Measurements from ENCODE around the gene ERFE.

ERFE gene

DNA sequence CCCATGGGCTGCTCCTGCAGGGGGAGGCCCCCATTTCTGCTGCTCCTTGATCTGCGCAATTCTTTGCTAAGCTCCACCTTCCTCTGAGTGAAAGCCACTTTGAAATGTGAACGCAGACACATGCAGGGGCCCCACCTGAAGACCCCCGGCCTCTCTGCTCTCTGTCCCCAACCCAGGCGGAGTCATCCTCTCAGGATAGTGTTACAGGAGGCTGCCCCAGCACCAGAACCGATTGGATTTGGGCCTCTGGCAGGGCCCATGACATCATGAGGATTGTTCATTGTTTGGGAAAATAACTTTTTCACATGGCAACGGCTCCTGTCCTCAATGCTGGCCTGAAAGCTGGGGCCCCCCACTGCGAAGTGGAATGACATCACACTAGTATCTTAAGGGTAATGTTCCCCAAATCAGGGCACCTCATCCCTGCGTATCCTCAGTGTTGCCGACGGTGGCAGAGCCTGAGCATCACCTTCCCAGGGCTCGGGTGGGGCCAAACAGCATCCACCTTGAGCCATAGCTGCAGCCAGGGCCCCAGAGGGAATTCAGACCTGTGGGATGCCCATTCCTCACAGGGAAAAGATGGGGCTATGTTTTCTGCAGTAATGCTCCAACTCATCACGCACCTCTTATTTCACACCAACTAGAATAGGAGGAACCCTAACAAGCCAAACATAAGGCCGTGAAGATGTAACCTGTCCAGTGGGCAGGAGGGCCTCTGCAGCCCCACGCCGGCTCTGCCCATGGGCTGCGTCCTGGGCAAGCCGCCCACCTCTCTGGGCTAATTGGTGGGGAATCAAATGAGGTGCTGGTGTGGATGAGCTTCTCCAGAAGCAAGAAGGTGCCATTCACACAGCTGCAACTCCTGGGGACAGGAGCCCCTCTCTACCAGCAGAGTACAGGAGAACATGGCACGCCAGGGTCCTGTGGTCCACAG, 2.7 kb upstream of the ERFE start:
- no peak for DNase-seq

DNA sequence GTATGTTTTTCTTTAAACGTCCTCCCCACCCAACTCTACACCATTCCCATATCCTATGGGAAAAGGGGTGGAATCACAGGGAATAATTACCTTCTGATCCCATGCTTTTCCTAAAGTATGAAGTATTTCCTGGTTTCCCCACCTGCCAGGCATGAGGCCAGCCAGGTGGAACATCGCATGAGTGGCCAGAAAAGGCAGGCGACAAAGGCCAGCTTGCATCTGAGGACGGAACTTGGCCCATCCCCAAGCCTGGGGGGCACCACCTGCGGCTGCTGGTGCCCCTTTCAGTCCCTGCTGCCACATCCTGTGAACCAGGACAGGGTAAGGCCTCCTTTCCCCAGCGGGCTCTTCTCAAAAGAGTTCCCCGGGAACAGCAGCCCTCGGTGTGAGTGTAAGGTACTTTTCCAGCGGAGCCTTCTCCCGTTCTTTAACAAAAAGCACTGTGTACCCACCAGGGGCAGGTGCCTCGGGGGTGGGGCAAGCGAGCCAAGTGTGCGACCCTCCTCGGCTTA, 1.2 kb upstream of the ERFE start:
- no peak for DNase-seq

DNA sequence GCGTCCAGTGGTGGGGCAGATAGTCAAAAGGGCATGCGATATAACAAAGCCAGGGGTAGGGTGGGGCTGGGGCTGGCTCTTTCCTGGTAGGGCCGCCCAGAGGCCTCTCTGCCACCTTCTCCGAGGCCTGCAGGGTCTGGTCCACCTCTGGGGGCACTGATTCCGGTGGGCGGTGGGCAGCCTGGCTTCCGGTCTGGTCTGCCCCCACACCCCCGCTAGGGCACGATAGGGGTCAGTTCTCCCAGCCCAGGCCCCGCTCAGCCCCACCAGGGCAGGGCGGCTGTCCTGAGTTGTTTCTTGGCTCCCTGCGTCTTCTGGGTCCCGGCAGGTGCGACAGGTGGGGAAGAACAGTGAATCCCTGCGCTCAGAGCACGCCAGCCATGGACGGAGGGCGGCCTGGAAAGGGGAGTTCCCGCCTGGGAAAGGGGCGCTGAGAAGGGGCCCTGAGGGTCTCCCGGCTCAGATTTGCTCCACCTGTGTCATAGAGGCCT, 707 bp upstream of the ERFE start:
- no peak for DNase-seq

DNA sequence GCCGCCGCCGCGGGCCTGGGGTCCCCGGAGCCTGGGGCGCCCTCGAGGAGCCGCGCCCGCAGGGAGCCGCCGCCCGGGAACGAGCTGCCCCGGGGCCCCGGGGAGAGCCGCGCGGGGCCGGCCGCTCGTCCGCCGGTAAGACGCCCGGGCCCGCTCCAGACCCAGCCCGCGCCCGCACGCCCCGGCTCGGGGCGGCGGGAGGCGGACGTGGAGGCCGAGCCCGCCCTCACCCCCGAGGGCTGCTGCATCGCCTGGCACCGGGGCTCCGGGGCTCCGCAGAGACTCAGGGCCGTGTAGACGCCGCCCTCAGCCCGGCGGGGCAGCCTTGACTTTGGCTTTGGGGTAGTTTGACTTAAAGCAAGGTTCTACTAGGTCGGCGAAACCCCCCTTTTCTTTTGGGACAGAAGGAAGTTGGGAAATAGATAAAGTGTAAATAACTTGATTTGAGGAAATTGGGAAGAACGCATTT, 335 bp downstream of the ERFE start:
- DNase-seq = no peak

DNA sequence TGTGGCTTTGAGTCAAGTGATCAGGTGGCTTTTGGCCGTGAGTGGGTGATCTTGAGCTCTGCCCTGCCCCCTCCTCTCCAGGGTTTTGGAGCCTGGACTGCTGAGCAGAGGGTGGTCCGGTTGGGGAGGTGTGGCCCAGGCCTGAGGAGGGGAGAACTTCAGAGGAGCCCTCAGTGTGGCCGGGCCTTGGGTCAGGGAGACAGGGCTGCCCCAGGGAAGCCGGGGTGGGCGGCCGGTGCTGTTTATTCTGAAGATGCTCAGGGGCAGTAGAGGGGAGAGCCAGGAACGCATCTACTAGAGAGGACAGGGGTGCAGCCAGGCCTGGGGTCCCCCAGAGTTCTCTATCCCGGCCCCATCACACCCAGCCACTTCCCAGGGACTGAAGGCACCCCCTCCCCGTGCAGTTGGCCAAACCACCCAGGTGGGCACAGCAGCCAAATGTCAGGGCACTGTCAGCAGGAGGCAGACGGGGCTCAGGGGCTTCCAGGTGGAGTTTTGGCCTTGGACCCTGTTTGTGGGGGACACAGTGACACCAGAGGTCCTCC, 963 bp downstream of the ERFE start:
- no peak for DNase-seq

DNA sequence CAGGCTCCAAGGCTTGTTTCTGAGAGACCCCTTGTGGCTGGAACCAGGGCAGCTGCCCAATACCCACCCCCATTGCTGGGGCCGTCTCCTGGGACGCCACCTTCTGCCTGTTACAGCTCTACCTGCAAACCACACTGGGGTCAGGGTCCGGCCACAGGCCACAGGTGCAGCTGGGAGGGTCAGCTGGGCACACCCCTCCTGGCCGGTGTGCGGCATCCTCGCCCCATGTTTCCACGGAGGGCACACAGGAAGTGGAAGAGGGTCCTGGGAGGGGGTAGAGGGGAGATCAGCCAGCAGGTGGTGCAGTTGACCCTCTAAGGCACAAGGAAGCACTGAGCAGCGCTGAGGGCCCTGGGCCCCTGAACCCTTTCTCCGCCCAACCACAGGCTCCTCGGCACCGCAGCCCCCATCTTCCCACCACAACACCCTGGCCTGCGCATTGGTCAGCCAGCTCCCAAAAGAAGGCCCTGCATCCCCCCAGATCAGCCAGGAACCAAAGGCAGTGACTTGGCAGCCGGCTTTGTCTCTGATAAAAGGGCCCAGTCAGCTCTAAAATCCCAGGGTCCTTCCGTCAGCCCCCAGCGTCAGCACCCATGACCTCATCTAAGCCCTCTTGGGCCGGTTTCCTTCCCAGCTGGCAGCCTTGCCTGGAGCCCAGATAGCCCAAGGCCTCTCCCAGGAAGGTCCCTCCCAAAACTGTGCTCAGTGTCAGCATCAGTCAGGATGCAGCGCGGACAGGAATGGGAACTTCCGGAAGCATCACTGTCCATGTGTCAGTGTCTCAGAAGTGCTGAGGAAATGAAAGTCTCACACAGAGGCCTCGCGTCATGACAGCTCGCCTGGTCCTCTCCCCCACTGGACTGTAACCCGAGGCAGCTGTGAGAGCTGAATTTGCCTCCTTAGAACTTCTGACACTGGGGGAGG, 1.7 kb downstream of the ERFE start:
- no peak for DNase-seq

DNA sequence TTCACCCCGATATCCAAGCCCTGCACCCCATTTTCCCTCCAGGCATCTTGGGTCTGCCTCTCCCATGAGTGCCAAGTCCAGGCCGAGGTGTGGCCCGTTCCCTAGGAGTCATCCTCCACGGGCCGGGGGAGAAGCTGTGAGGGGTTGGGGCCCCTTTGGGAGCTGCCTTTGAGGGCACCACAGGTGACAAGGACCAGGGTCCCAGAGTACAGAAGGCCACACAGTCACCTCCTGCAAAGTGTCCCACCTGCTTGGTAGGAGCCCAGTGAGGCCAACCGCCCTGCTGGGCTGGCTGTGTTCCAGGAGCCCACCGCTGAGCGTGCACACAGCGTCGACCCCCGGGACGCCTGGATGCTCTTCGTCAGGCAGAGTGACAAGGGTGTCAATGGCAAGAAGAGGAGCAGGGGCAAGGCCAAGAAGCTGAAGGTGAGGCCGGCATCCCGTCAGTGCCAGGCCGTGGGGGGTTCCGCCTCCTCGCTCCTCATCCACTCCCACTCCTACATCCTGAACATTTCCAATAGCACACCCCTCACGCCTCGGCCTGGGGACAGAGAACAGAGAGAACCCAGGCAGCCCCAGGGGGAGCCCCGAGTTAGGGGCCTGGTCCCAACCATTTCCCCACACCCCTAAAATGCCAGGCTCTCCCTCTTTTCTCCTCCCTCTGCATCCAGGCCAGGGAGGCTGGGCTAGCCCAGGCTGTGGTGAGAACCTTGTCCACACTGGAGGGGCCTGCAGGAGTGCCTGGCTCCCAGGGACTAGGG, 2.7 kb downstream of the ERFE start:
- DNase-seq = no peak

DNA sequence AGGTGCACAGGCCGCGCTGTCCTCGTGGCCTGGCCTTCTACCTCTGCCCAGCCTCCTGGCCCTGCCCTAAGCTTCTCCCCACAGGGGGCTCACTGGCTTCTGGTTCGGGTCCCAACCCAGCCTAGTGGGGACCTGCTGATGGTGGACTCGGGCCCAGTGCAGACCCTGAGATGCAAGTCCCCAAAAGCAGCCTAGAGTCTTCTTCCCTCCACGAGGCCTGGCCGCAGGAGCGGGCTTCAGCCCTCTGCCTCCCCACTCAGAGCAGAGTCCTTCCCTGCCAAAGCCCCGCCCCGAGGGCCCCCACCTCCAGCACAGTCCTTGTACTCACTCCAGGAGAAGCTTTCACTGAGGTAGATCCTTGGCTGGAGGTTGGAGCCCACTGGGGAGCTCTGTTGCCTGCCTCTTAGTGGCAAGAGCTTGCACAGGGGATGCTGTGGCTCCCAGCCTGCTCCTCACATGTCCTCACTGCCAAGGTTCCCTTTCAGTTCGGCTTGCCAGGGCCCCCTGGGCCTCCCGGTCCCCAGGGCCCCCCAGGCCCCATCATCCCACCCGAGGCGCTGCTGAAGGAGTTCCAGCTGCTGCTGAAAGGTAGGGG, 3.6 kb downstream of the ERFE start:
- no peak for DNase-seq

DNA sequence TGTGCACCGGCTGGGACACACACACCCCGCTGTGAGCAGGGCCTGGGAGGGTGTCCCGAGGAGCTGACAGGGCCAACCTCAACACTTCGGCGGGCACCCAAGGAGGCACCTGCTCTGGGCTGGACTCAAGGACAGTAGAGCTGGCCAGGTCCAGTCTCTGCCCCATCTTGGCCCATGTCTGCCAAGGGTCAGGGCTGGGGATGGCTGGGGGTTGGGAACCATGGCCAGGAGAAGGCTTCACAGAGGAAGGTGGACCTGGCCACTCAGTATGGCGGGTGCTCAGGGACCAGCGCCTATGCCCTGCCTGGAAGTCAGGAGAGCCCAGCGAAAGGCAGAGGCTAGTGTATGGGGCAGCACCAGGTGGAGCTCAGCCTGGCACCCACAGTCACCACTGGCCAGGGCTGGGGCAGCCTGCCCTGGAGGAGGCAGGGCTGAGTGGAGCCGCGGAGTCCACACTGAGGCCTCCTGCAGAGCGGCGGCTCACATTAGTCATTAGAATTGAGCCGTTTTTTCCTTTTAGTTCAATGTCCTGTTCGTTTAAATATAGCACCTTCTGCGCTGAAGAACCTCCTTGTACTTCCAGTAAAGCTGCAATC, 4.2 kb downstream of the ERFE start:
- DNase-seq = no peak

DNA sequence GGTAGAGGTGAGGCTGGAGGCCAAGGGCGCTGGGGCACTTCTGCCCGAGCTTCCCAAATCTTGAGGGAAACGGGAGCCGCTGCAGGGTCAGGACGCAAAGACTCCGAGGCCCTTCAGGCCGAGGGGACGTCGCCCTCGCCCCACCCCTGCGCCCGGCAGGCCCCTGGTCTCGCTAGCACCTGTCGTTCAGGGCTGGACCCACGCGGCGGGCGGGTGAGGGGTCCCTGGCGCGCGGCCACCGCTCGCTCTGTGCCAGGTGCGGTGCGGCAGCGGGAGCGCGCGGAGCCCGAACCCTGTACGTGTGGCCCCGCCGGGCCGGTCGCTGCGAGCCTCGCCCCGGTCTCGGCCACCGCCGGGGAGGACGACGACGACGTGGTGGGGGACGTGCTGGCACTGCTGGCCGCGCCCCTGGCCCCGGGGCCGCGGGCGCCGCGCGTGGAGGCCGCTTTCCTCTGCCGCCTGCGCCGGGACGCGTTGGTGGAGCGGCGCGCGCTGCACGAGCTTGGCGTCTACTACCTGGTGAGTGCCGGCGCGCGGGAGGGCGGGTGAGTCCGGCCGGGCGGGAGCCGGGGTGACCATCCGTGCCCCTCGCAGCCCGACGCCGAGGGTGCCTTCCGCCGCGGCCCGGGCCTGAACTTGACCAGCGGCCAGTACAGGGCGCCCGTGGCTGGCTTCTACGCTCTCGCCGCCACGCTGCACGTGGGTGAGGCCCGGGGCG, 4.9 kb downstream of the ERFE start:
- DNase-seq = no peak

DNA sequence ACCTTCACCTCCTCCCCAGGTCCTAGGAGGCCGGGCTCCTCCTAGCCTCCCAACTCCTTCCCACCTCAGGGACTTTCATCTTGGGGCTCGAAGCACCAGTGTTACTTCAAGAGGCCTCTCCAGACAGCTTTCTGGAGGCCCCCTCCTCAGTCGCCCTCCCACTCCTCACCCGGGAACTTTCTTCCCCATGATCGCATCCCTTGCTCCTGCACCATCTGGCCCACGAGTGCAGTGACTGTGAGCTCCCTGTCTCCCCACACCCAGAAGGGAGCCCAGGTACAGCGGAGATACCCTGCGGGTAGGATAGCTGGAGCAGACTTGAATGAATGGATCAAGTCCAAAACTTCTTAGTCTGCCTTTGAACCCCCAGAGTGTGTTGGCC, 6.1 kb downstream of the ERFE start:
- no peak for DNase-seq

DNA sequence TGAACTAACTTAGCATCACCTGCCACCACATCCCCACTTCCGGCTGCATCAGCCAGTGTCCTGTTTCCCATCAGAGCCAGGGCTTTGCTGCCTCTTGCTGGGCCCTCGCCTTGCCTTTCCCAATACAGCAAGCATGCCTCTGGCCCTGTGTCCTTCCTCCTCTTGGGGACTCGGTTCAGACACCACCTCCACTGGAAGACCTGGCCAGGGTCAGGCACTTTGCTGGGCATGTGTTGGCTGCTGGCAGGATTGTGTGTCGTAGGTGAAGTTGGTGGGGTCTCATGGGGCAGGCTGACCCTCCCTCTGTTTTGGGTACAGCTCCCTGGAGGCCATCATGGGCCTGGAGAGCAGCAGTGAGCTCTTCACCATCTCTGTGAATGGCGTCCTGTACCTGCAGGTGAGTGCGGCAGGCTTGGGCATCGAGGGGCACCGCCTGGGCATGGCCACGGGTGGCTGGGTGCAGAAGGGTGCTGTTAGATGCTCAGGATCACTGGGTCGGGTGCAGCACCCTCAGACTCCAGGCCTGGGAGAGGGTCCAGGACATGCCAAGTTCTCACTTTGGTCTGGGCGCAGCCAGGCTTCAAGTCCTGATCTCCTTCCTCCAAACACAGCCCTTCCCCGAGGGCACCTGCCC, 6.6 kb downstream of the ERFE start:
- DNase-seq = no peak

DNA sequence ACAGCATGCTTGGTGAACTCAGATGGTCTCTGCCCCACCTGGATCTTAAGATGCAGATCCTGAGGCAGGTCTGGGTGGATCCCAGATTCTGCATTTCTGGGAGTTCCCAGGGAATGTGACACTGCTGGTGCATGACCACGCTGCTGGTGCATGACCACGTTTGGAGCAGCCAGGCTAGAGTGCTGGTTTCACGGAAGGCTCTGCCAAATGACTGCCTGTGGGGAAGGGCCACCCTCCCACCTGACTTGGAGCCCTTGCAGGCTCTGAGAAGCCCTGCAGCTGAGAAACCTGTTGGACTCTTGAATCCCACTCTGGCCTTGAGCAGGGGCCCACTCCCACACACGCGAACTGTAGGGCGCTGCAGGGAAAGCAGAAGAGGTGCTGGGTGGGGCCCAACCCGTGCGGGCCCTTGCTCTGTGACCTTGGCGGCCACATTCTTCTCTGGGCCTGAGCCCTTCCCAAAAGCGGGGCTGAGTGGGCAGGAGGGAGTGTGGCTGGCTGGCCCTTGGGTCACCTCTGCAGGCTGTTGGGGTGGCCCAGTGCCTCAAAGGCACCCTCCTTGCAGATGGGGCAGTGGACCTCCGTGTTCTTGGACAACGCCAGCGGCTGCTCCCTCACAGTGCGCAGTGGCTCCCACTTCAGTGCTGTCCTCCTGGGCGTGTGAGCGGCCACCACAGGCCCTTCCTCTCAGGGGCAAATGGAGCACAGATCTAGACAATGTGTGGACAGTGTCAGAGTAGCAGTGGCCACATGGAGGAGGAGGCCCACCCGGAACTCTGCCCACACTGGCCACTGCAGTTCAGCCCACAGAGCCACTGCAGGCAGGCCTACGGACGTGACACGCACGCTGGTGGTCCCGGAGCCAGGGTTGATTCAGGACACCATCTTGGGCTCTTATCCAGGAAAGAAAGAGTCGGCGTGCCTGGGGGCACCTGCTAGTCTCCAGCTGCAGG, 7.9 kb downstream of the ERFE start:
- no peak for DNase-seq

DNA sequence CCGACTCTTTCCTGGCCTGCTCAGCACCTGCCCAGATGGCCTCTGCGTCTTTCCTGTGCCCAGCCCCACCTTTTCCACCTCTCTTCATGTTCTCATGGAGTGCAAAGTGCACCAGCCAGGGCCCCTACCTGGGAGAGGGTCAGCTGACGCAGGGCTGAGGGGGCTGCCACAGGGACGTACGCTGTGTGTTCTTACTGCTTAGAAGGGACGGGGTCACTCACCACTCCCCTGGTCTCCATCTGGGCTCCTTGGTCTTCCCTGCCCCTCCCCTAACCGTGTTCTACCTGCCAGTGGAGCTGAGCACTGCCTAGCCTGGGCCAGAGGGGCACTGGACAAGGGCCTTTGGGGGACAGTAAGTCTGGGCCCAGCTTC, 8.6 kb downstream of the ERFE start:
- no peak for DNase-seq

DNA sequence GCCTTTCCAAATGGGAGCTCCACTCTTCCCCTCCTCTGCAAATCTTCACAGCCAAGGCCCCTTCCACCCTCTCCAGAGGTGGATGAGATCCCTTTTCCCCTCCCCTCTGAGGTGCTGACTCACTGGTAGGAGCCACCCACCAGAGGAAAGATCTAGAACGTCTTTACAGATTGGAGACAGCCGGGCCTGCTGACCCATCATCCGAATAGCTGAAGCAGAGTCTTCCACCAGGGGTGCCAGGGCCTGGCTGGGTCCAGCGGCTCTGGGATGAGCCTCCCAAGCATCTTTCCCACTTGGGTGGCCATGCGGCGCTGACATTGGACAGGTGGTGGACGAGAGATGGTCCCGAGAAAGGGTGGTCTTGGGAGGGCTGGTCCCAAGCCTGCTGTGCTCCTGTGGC, 9.0 kb downstream of the ERFE start:
- DNase-seq = no peak

DNA sequence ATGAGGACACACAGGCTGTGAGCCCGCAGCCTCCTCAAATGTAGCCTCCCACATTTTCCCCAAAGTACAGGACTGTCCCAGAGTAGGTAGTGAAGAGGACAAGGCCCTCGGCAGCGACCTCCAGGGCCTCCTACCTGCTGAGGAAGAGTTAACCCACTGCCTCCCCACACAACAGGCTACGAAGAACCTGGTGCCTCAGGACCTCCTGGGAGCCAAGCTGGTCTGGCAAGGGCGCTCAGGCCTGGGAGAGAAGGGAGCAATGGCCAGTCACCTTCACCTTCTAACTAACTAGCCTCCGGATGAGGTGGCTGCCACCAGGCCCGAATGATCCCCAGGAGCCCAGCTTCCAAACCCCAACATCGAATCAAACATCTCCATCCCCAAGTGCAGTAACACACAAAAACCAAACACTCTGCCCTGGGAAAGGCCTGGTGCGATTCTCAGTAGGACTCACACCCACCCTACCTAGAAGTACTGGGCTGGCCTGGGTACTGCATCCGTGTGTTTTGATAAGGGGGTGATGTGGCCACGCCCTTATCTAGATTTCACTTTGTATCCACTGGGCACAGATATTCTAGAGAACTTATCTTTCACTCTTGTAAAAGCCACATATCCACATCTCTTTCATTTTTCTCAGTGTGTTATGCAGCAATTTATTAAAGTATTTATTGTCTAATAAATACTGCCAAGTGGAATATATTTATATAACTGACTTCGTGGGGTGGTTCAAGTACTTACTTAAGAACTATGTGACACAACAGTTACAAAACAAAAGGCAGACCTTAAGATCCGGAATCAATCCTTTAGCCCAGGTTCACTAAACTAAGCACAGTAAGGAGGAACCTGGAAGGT, 9.7 kb downstream of the ERFE start:
- DNase-seq = no peak

DNA sequence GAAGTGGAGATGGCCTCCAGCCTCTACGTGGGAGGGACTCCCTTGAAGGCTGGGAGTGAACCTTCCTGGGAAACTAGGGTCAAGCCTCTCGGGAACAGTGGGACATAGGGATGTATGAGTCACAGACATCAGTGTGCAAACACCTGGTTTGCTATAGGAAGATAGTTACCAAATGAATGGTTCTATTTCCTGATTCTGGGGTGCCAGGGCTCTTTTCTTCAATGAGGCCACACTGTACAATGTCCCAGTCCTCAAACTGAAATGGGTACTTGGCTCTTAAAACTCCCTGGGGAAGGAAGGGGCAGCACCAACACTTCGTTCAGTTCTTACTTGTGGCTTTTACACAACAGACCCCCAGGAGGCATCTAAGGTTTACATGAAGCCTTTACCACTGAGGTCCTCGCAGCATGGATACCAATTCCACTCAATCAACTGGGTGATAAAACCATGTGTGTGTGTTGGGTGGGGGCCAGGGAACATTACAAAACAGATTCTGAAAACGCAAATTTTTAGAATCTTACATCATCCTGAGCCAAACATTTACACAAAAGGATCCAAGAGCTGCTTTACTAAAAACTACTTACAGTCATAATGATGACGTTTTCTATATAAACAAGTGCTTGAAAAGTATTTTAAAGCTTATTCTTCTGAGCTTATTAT, 10.4 kb downstream of the ERFE start:
- no peak for DNase-seq

Measured in activated CD4-positive, CD25-positive, alpha-beta regulatory T cell treated with anti-CD3 and anti-CD28 coated beads, Interleukin-2, amount 50 U/mL, for 72 hours (primary cell).